Activated CD4-positive, alpha-beta memory T cell treated with anti-CD3 and anti-CD28 coated beads for 36 hours (primary cell): ENCODE results near the gene DPH3. TPM values are rescaled to one million over a fixed set of nuclear protein-coding genes. Genes with fewer than 3 reads are reported as not detected.

Experiments
- CTCF ChIA-PET: fragments of 350-600 bp; sonication (Branson Sonifier 250); formaldehyde crosslinking; loops from one replicate; lab custom pipeline; 2021; ENCODE audit warnings: antibody characterized with exemption, inconsistent platforms; lab: Charles Lee
- POLR2A ChIA-PET: fragments of 350-600 bp; sonication (Branson Sonifier 250); formaldehyde crosslinking; loops from one replicate; lab custom pipeline; 2021; ENCODE audit warnings: antibody characterized with exemption; lab: Charles Lee
- DNase-seq: peaks from one replicate; pipeline ENCODE4 v3.0.0-alpha.2; 2020
- H3K27ac Mint-ChIP-seq: one replicate; pipeline ENCODE4 v1.8.0; 2021; ENCODE audit warnings: mixed read lengths
- H3K27me3 Mint-ChIP-seq: one replicate; pipeline ENCODE4 v1.8.0; 2021; ENCODE audit warnings: mixed read lengths
- H3K36me3 Mint-ChIP-seq: one replicate; pipeline ENCODE4 v1.8.0; 2021; ENCODE audit warnings: mixed read lengths
- H3K4me1 Mint-ChIP-seq: one replicate; pipeline ENCODE4 v1.8.0; 2021; ENCODE audit warnings: low read depth, mixed read lengths
- H3K4me3 Mint-ChIP-seq: one replicate; pipeline ENCODE4 v1.8.0; 2021; ENCODE audit warnings: mild to moderate bottlenecking, mixed read lengths
- H3K9me3 Mint-ChIP-seq: one replicate; pipeline ENCODE4 v1.8.0; 2021; ENCODE audit warnings: mixed read lengths
- intact Hi-C: fragments of 100-400 bp; cut with micrococcal nuclease; formaldehyde crosslinking; loops from one replicate; pipeline ENCODE4 v1.15.1; 2023
- total RNA-seq, 2 experiments: library from RNA; stranded (reverse); gene quantifications; one replicate each; pipeline ENCODE4 v1.2.3, GENCODE V29; 2021

DPH3 gene
- total RNA-seq, 2 experiments from 2014 or later, result 23.4 TPM

GRCh38 chr3:16255726-16256125 is 9.0 kb downstream of the DPH3 start:
- Mint-ChIP-seq H3K27ac (no peak overlapping the region), H3K27me3 (no peaks in the 10 kb centered on the region), H3K36me3 (peaks cover 7% of the 10 kb centered on the region), H3K4me1 (peaks cover 14% of the 10 kb centered on the region), H3K4me3 (no peak overlapping the region), H3K9me3 (no peaks in the 10 kb centered on the region)
- POLR2A ChIA-PET, result interaction anchor here (1.2 kb wide), 1 partner anchor 45 kb away, joined by 4 read pairs; no protein-coding TSS in a partner anchor
- CTCF ChIA-PET, result no interaction called here
- DNase-seq, result no peak
- intact Hi-C loops, result no loop called here

GRCh38 chr3:16255326-16255725 is 9.4 kb downstream of the DPH3 start:
- H3K4me1 Mint-ChIP-seq, result peaks cover 14% of the 10 kb centered on the region
- no peak overlapping the region for H3K27ac Mint-ChIP-seq
- DNase-seq, result no peak
- intact Hi-C loops, result no loop called here
- peak overlapping the region; percentile 4 for H3K4me3 Mint-ChIP-seq
- H3K27me3 Mint-ChIP-seq, result no peaks in the 10 kb centered on the region
- H3K9me3 Mint-ChIP-seq, result no peaks in the 10 kb centered on the region
- H3K36me3 Mint-ChIP-seq, result peaks cover 7% of the 10 kb centered on the region
- ChIA-PET CTCF (no interaction called here), POLR2A (interaction anchor here (1.0 to 1.2 kb wide), 2 partner anchors 9 to 46 kb away, joined by 3 to 4 read pairs; no protein-coding TSS in a partner anchor)

GRCh38 chr3:16254916-16255315 is 9.8 kb downstream of the DPH3 start:
- no peaks in the 10 kb centered on the region for H3K27me3 Mint-ChIP-seq
- ChIA-PET CTCF (interaction anchor here (1.4 kb wide), 1 partner anchor 12 kb away, joined by 3 read pairs; no protein-coding TSS in a partner anchor), POLR2A (interaction anchor here (1.0 to 1.2 kb wide), 2 partner anchors 9 to 46 kb away, joined by 3 to 4 read pairs; no protein-coding TSS in a partner anchor)
- no peak overlapping the region for H3K27ac Mint-ChIP-seq
- DNase-seq, result no peak
- intact Hi-C loops, result no loop called here
- no peaks in the 10 kb centered on the region for H3K9me3 Mint-ChIP-seq
- H3K4me3 Mint-ChIP-seq, result peak overlapping the region; percentile 4
- peaks cover 14% of the 10 kb centered on the region for H3K4me1 Mint-ChIP-seq
- peaks cover 5% of the 10 kb centered on the region for H3K36me3 Mint-ChIP-seq

GRCh38 chr3:16253601-16254000 is 11.1 kb downstream of the DPH3 start:
- Mint-ChIP-seq H3K27me3 (no peaks in the 10 kb centered on the region), H3K4me3 (no peak overlapping the region), H3K27ac (no peak overlapping the region), H3K4me1 (peaks cover 14% of the 10 kb centered on the region), H3K9me3 (no peaks in the 10 kb centered on the region), H3K36me3 (no peaks in the 10 kb centered on the region)
- intact Hi-C loops, result no loop called here
- ChIA-PET CTCF (interaction anchor here (1.4 kb wide), 1 partner anchor 14 kb away, joined by 3 read pairs; no protein-coding TSS in a partner anchor), POLR2A (no interaction called here)
- no peak for DNase-seq

GRCh38 chr3:16252988-16253387 is 11.8 kb downstream of the DPH3 start:
- intact Hi-C loops, result no loop called here
- no peak for DNase-seq
- Mint-ChIP-seq H3K27ac (no peak overlapping the region), H3K9me3 (no peaks in the 10 kb centered on the region), H3K36me3 (no peaks in the 10 kb centered on the region), H3K4me1 (peaks cover 14% of the 10 kb centered on the region), H3K4me3 (no peak overlapping the region), H3K27me3 (no peaks in the 10 kb centered on the region)
- ChIA-PET POLR2A (no interaction called here), CTCF (interaction anchor here (1.0 kb wide), 1 partner anchor 72 kb away, joined by 3 read pairs; no protein-coding TSS in a partner anchor)

- ChIA-PET POLR2A (no interaction called here), CTCF (interaction anchor here (0.6 to 2.3 kb wide), 5 partner anchors 9 to 205 kb away, joined by 3 to 6 read pairs (median 6); no protein-coding TSS in a partner anchor)
- Mint-ChIP-seq H3K4me1 (peaks cover 16% of the 10 kb centered on the region), H3K27me3 (no peaks in the 10 kb centered on the region), H3K9me3 (no peaks in the 10 kb centered on the region), H3K4me3 (no peak overlapping the region), H3K36me3 (no peaks in the 10 kb centered on the region), H3K27ac (no peak overlapping the region)
- no peak for DNase-seq
- intact Hi-C loops, result no loop called here
Measured at GRCh38 chr3:16252243-16252978, 12.3 kb downstream of the DPH3 start.

- H3K4me3 Mint-ChIP-seq, result no peak overlapping the region
- no peak for DNase-seq
- ChIA-PET POLR2A (no interaction called here), CTCF (interaction anchor here (2.0 to 2.3 kb wide), 3 partner anchors 73 to 204 kb away, joined by 6 read pairs; no protein-coding TSS in a partner anchor)
- intact Hi-C loops, result no loop called here
- no peaks in the 10 kb centered on the region for H3K36me3 Mint-ChIP-seq
- H3K4me1 Mint-ChIP-seq, result peaks cover 23% of the 10 kb centered on the region
- H3K27me3 Mint-ChIP-seq, result no peaks in the 10 kb centered on the region
- H3K27ac Mint-ChIP-seq, result no peak overlapping the region
- no peaks in the 10 kb centered on the region for H3K9me3 Mint-ChIP-seq
Measured at GRCh38 chr3:16251316-16252085, 13.2 kb downstream of the DPH3 start.

GRCh38 chr3:16249886-16250285 is 14.9 kb downstream of the DPH3 start:
- Mint-ChIP-seq H3K27ac (no peak overlapping the region), H3K4me1 (peaks cover 16% of the 10 kb centered on the region), H3K9me3 (no peaks in the 10 kb centered on the region), H3K27me3 (no peaks in the 10 kb centered on the region), H3K4me3 (no peak overlapping the region), H3K36me3 (no peaks in the 10 kb centered on the region)
- ChIA-PET POLR2A (no interaction called here), CTCF (interaction anchor here (2.3 kb wide), 1 partner anchor 202 kb away, joined by 6 read pairs; no protein-coding TSS in a partner anchor)
- no peak for DNase-seq
- intact Hi-C loops, result loop anchor here (5.0 to 10.0 kb wide), 3 partner anchors 38 to 1045 kb away; partner anchors contain the start of gene CAPN7

- peak; percentile 45 for DNase-seq
Measured at GRCh38 chr3:16249336-16249735, 15.4 kb downstream of the DPH3 start.

GRCh38 chr3:16248556-16248955 is 16.2 kb downstream of the DPH3 start:
- Mint-ChIP-seq H3K27me3 (no peaks in the 10 kb centered on the region), H3K27ac (no peak overlapping the region), H3K4me3 (no peak overlapping the region), H3K4me1 (peaks cover 17% of the 10 kb centered on the region), H3K36me3 (no peaks in the 10 kb centered on the region), H3K9me3 (no peaks in the 10 kb centered on the region)
- CTCF ChIA-PET, result interaction anchor here (0.6 to 2.5 kb wide), 14 partner anchors 12 to 522 kb away, joined by 3 to 30 read pairs (median 4); partner anchors contain the start of genes DPH3 and OXNAD1
- DNase-seq, result no peak
- POLR2A ChIA-PET, result no interaction called here
- intact Hi-C loops, result loop anchor here (5.0 to 10.0 kb wide), 3 partner anchors 36 to 1044 kb away; partner anchors contain the start of gene CAPN7

More at GRCh38 chr3:16249336-16249735, 15.4 kb downstream of the DPH3 start:
- Mint-ChIP-seq H3K27me3 (no peaks in the 10 kb centered on the region), H3K36me3 (no peaks in the 10 kb centered on the region), H3K9me3 (no peaks in the 10 kb centered on the region), H3K4me1 (peaks cover 11% of the 10 kb centered on the region), H3K27ac (no peak overlapping the region), H3K4me3 (no peak overlapping the region)
- CTCF ChIA-PET, result interaction anchor here (0.6 to 2.5 kb wide), 2 partner anchors 71 to 196 kb away, joined by 4 to 13 read pairs; no protein-coding TSS in a partner anchor
- intact Hi-C loops, result loop anchor here (5.0 to 10.0 kb wide), 3 partner anchors 37 to 1045 kb away; partner anchors contain the start of gene CAPN7
- POLR2A ChIA-PET, result no interaction called here

- peaks cover 17% of the 10 kb centered on the region for H3K4me1 Mint-ChIP-seq
- H3K36me3 Mint-ChIP-seq, result no peaks in the 10 kb centered on the region
- POLR2A ChIA-PET, result no interaction called here
- DNase-seq, result peak; percentile 84
- H3K27ac Mint-ChIP-seq, result no peak overlapping the region
- intact Hi-C loops, result loop anchor here (1.0 to 10.0 kb wide), 7 partner anchors 35 to 1043 kb away; partner anchors contain the start of gene CAPN7
- no peaks in the 10 kb centered on the region for H3K27me3 Mint-ChIP-seq
- H3K9me3 Mint-ChIP-seq, result no peaks in the 10 kb centered on the region
- H3K4me3 Mint-ChIP-seq, result no peak overlapping the region
- CTCF ChIA-PET, result interaction anchor here (0.7 to 2.5 kb wide), 14 partner anchors 11 to 521 kb away, joined by 3 to 30 read pairs (median 4); partner anchors contain the start of genes DPH3 and OXNAD1
Measured at GRCh38 chr3:16247282-16248061, 17.3 kb downstream of the DPH3 start.
